A673 (cell line): ENCODE data around the gene PSTPIP2. TPM values are rescaled to one million over a fixed set of nuclear protein-coding genes. Genes with fewer than 3 reads are reported as not detected.

Source experiments
- BruUV-seq: library from RNA; stranded (reverse); fragments of 400-500 nt; replicated peaks from 2 replicates; lab custom pipeline; 2021; lab: Mats Ljungman, UMichigan
- CTCF ChIA-PET: fragments of 300-600 bp; sonication (Branson Sonifier 250); formaldehyde crosslinking; loops from one replicate; lab custom pipeline; 2022; ENCODE audit warnings: antibody characterized with exemption; lab: Charles Lee
- POLR2A ChIA-PET: fragments of 300-600 bp; sonication (Branson Sonifier 250); formaldehyde crosslinking; loops from one replicate; lab custom pipeline; 2022; ENCODE audit warnings: antibody characterized with exemption; ENCODE audit not compliant: low non-redundant PET; lab: Charles Lee
- DNase-seq: peaks from one replicate; pipeline ENCODE4 v3.0.0-alpha.2; 2015; ENCODE audit warnings: low spot score
- H3K27ac ChIP-seq: fragments of 200-600 bp; sonication (generic); 2 replicates; pipeline ENCODE4 v1.5.1; 2016; ENCODE audit warnings: mixed run types, low read depth, mild to moderate bottlenecking, mixed read lengths, antibody characterized with exemption, low read length; ENCODE audit not compliant: poor library complexity, severe bottlenecking
- H3K27me3 ChIP-seq: fragments of 200-600 bp; sonication (generic); replicated peaks from 2 replicates; pipeline ENCODE4 v1.6.1; 2017; ENCODE audit warnings: mixed run types, low read depth, mild to moderate bottlenecking, mixed read lengths, antibody characterized with exemption, low read length; ENCODE audit not compliant: insufficient read depth, poor library complexity
- H3K36me3 ChIP-seq: fragments of 200-600 bp; sonication (generic); 2 replicates; pipeline ENCODE4 v1.6.1; 2016; ENCODE audit warnings: mixed run types, mild to moderate bottlenecking, mixed read lengths, antibody characterized with exemption, low read length; ENCODE audit not compliant: insufficient read depth, poor library complexity, severe bottlenecking
- H3K4me1 ChIP-seq: fragments of 200-600 bp; sonication (generic); 2 replicates; pipeline ENCODE4 v1.6.1; 2017; ENCODE audit warnings: mixed run types, mild to moderate bottlenecking, mixed read lengths, antibody characterized with exemption, low read length; ENCODE audit not compliant: insufficient read depth, poor library complexity, severe bottlenecking
- H3K4me3 ChIP-seq: fragments of 200-600 bp; sonication (generic); 2 replicates; pipeline ENCODE4 v1.5.1; 2016; ENCODE audit warnings: low read depth, mixed run types, mild to moderate bottlenecking, mixed read lengths, low read length; ENCODE audit not compliant: poor library complexity, severe bottlenecking
- H3K9me3 ChIP-seq: fragments of 200-600 bp; sonication (generic); 2 replicates; pipeline ENCODE4 v1.6.1; 2016; ENCODE audit warnings: mixed run types, low read depth, mild to moderate bottlenecking, mixed read lengths, antibody characterized with exemption, low read length; ENCODE audit not compliant: poor library complexity, severe bottlenecking
- CTCF ChIP-seq: fragments of 300-800, 200-600 bp; sonication (generic); conservative IDR thresholded peaks from 2 replicates; pipeline ENCODE4 v1.5.1; 2017; ENCODE audit warnings: low read depth, mild to moderate bottlenecking, antibody characterized with exemption, low read length, moderate library complexity, mixed read lengths
- EZH2 ChIP-seq: fragments of 200-600 bp; sonication (generic); IDR thresholded peaks from 2 replicates; pipeline ENCODE4 v1.6.1; 2017; ENCODE audit warnings: borderline replicate concordance, low read depth, mild to moderate bottlenecking, mixed read lengths, antibody characterized with exemption, low read length; ENCODE audit not compliant: poor library complexity, severe bottlenecking
- intact Hi-C: fragments of 100-400 bp; cut with micrococcal nuclease; formaldehyde crosslinking; loops from one replicate; pipeline ENCODE4 v1.10.0; 2022; ENCODE audit not compliant: unreplicated experiment
- total RNA-seq: library from RNA; stranded (reverse); gene quantifications from 2 replicates; pipeline ENCODE4 v1.2.3, GENCODE V29; 2021

The PSTPIP2 gene
- total RNA-seq, 1 experiment from 2014 or later, result 5.7 TPM

GRCh38 chr18:46007165-46007564 lies 64.9 kb downstream of the PSTPIP2 start:
- no TSS peak for BruUV-seq
- intact Hi-C loops, result no loop called here
- POLR2A ChIA-PET, result no interaction called here
- H3K36me3 ChIP-seq, result no peaks in the 10 kb centered on the region
- no peak overlapping the region for H3K27ac ChIP-seq
- no peaks in the 10 kb centered on the region for H3K27me3 ChIP-seq
- CTCF ChIA-PET, result no interaction called here
- H3K4me1 ChIP-seq, result no peaks in the 10 kb centered on the region
- TF ChIP-seq CTCF (no peak), EZH2 (no peak)
- no peak for DNase-seq
- no peak overlapping the region for H3K4me3 ChIP-seq
- H3K9me3 ChIP-seq, result no peaks in the 10 kb centered on the region

GRCh38 chr18:46002934-46003333 lies 69.1 kb downstream of the PSTPIP2 start:
- Histone ChIP-seq H3K4me3 (no peak overlapping the region), H3K27me3 (no peaks in the 10 kb centered on the region), H3K9me3 (no peaks in the 10 kb centered on the region), H3K36me3 (no peaks in the 10 kb centered on the region), H3K27ac (no peak overlapping the region), H3K4me1 (no peaks in the 10 kb centered on the region)
- DNase-seq, result no peak
- POLR2A ChIA-PET, result no interaction called here
- TF ChIP-seq EZH2 (no peak), CTCF (no peak)
- CTCF ChIA-PET, result no interaction called here
- no TSS peak for BruUV-seq
- intact Hi-C loops, result no loop called here

GRCh38 chr18:46001892-46002291 lies 70.2 kb downstream of the PSTPIP2 start:
- no peaks in the 10 kb centered on the region for H3K9me3 ChIP-seq
- TF ChIP-seq CTCF (no peak), EZH2 (no peak)
- H3K4me3 ChIP-seq, result no peak overlapping the region
- ChIA-PET POLR2A (no interaction called here), CTCF (no interaction called here)
- H3K36me3 ChIP-seq, result no peaks in the 10 kb centered on the region
- DNase-seq, result no peak
- intact Hi-C loops, result no loop called here
- no peaks in the 10 kb centered on the region for H3K27me3 ChIP-seq
- no TSS peak for BruUV-seq
- no peaks in the 10 kb centered on the region for H3K4me1 ChIP-seq
- no peak overlapping the region for H3K27ac ChIP-seq
